H1 (cell line): Measurements from ENCODE around the gene UNC5B. TPM values are rescaled to one million over a fixed set of nuclear protein-coding genes. Genes with fewer than 3 reads are reported as not detected.
A peak's percentile ranks its signal among the peaks of the same experiment; 100 is the strongest.

Experiments
- CREB1 ChIP-seq: IDR thresholded peaks from 2 replicates; pipeline ENCODE4 v1.6.1; 2012; ENCODE audit warnings: inconsistent platforms
- FOSL1 ChIP-seq: IDR thresholded peaks from 2 replicates; pipeline ENCODE4 v1.6.1; 2011; ENCODE audit warnings: mild to moderate bottlenecking, low read depth, low read length, moderate library complexity; ENCODE audit not compliant: insufficient read depth
- HDAC2 ChIP-seq, 2 experiments: fragments of 300-600 bp in 1 of 2; sonication (generic) in 1 of 2; IDR thresholded peaks; 2 replicates each; pipeline ENCODE4 v1.6.1; 2011 to 2012; ENCODE audit warnings: low read depth in 2 of 2, low read length in 2 of 2, mild to moderate bottlenecking in 2 of 2, moderate library complexity in 2 of 2, borderline replicate concordance in 1 of 2, inconsistent platforms in 1 of 2
- NRF1 ChIP-seq: IDR thresholded peaks from 2 replicates; pipeline ENCODE4 v1.6.1; 2011; ENCODE audit warnings: mild to moderate bottlenecking, low read depth, low read length, improper control_type of control experiment
- POU5F1 ChIP-seq: IDR thresholded peaks from 2 replicates; pipeline ENCODE4 v1.6.1; 2011; ENCODE audit warnings: low read depth, mild to moderate bottlenecking, low read length, moderate library complexity
- RXRA ChIP-seq: IDR thresholded peaks from 2 replicates; pipeline ENCODE4 v1.6.1; 2011; ENCODE audit warnings: low read depth, mild to moderate bottlenecking, low read length, moderate library complexity; ENCODE audit not compliant: insufficient read depth
- SP4 ChIP-seq: IDR thresholded peaks from 2 replicates; pipeline ENCODE4 v1.6.1; 2012; ENCODE audit warnings: low read length, inconsistent platforms
- SUZ12 ChIP-seq: fragments of 200-600 bp; sonication (generic); IDR thresholded peaks from 2 replicates; pipeline ENCODE4 v1.6.1; 2012; ENCODE audit warnings: mild to moderate bottlenecking, inconsistent platforms, low read length, moderate library complexity, mixed read lengths
- polyA plus RNA-seq, 7 experiments: library from polyadenylated mRNA; depleted of rRNA in 3 of 7; stranded (reverse) in 5 of 7; unstranded in 2 of 7; fragments of >200 nt in 5 of 7; fragments of 200-250 nt in 2 of 7; gene quantifications; 1 replicate in 5 of 7; 2 replicates in 1 of 7; 4 replicates in 1 of 7; pipeline versions ENCODE4 v1.2.1 to v1.2.3, GENCODE V29; 2011 to 2013; ENCODE audit warnings: missing spikeins in 2 of 7, mixed read lengths in 2 of 7
- total RNA-seq: library from RNA; stranded (reverse); fragmentation: NEBNext Ultra II Directional; extraction: Animal tissue kit (Norgen Biotek cat#: 25700); gene quantifications from 2 replicates; pipeline ENCODE4 v1.2.1, GENCODE V29; 2021
- TF ChIP-seq, protein P1 (sequence below): fragments of 300-600 bp; sonication (generic); IDR thresholded peaks from 2 replicates; pipeline ENCODE4 v1.7.1; 2012; ENCODE audit warnings: low read length, moderate library complexity, mild to moderate bottlenecking, inconsistent platforms; ENCODE audit not compliant: insufficient replicate concordance
- TF ChIP-seq, protein P2 (sequence below): IDR thresholded peaks from 2 replicates; pipeline ENCODE4 v1.6.1; 2011; ENCODE audit warnings: low read depth, mild to moderate bottlenecking, low read length; ENCODE audit not compliant: insufficient read depth

UNC5B gene
- total and polyA plus RNA-seq, 2 of the 8 experiments (the other 6 are each of a cell fraction or from before 2014, with no cell fraction given) = 27.9 to 31.8 TPM

DNA sequence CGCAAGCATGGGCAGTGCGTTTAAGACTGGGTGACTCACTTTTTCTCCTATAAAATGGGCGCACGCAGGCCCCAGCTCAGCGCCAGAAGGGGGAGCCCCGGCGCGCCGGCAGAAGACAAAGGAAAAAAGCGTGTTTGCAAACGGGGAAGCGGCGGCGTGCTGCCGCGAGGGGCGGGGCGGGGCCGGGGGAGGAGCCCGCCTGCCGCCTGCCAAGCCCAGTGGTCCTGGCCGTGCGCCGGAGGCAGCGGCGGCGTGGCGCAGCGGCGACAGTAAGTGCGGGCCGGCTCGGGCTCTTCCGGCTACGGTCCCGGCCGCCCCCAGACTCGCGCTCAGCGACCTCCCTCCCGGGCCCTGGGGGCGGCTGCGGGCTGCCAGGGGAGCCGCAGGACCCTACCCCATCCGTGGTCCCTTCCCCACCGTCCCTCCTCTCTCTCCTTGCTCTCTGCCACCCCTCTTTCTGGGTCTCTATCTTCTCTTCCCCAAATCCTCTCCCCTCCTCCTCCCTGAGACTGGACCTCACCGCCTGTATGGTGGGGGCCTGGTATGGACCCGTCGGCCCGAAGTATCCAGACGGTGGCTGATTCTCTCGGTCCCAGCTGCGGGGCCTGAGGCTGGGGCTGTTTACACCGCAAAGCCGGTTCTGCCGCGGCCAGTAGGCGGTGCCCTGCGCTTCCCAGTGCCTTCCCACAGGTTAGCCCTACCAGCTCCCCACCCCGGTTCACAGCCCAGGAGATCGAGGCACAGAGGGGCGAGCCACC is 106.9 kb downstream of the UNC5B start, which contains the start of gene SLC29A3 (continued):
- TF ChIP-seq, protein P1, sequence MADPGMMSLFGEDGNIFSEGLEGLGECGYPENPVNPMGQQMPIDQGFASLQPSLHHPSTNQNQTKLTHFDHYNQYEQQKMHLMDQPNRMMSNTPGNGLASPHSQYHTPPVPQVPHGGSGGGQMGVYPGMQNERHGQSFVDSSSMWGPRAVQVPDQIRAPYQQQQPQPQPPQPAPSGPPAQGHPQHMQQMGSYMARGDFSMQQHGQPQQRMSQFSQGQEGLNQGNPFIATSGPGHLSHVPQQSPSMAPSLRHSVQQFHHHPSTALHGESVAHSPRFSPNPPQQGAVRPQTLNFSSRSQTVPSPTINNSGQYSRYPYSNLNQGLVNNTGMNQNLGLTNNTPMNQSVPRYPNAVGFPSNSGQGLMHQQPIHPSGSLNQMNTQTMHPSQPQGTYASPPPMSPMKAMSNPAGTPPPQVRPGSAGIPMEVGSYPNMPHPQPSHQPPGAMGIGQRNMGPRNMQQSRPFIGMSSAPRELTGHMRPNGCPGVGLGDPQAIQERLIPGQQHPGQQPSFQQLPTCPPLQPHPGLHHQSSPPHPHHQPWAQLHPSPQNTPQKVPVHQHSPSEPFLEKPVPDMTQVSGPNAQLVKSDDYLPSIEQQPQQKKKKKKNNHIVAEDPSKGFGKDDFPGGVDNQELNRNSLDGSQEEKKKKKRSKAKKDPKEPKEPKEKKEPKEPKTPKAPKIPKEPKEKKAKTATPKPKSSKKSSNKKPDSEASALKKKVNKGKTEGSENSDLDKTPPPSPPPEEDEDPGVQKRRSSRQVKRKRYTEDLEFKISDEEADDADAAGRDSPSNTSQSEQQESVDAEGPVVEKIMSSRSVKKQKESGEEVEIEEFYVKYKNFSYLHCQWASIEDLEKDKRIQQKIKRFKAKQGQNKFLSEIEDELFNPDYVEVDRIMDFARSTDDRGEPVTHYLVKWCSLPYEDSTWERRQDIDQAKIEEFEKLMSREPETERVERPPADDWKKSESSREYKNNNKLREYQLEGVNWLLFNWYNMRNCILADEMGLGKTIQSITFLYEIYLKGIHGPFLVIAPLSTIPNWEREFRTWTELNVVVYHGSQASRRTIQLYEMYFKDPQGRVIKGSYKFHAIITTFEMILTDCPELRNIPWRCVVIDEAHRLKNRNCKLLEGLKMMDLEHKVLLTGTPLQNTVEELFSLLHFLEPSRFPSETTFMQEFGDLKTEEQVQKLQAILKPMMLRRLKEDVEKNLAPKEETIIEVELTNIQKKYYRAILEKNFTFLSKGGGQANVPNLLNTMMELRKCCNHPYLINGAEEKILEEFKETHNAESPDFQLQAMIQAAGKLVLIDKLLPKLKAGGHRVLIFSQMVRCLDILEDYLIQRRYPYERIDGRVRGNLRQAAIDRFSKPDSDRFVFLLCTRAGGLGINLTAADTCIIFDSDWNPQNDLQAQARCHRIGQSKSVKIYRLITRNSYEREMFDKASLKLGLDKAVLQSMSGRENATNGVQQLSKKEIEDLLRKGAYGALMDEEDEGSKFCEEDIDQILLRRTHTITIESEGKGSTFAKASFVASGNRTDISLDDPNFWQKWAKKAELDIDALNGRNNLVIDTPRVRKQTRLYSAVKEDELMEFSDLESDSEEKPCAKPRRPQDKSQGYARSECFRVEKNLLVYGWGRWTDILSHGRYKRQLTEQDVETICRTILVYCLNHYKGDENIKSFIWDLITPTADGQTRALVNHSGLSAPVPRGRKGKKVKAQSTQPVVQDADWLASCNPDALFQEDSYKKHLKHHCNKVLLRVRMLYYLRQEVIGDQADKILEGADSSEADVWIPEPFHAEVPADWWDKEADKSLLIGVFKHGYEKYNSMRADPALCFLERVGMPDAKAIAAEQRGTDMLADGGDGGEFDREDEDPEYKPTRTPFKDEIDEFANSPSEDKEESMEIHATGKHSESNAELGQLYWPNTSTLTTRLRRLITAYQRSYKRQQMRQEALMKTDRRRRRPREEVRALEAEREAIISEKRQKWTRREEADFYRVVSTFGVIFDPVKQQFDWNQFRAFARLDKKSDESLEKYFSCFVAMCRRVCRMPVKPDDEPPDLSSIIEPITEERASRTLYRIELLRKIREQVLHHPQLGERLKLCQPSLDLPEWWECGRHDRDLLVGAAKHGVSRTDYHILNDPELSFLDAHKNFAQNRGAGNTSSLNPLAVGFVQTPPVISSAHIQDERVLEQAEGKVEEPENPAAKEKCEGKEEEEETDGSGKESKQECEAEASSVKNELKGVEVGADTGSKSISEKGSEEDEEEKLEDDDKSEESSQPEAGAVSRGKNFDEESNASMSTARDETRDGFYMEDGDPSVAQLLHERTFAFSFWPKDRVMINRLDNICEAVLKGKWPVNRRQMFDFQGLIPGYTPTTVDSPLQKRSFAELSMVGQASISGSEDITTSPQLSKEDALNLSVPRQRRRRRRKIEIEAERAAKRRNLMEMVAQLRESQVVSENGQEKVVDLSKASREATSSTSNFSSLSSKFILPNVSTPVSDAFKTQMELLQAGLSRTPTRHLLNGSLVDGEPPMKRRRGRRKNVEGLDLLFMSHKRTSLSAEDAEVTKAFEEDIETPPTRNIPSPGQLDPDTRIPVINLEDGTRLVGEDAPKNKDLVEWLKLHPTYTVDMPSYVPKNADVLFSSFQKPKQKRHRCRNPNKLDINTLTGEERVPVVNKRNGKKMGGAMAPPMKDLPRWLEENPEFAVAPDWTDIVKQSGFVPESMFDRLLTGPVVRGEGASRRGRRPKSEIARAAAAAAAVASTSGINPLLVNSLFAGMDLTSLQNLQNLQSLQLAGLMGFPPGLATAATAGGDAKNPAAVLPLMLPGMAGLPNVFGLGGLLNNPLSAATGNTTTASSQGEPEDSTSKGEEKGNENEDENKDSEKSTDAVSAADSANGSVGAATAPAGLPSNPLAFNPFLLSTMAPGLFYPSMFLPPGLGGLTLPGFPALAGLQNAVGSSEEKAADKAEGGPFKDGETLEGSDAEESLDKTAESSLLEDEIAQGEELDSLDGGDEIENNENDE = no peak
- TF ChIP-seq CREB1 (no peak), NRF1 (no peak), RXRA (no peak), POU5F1 (no peak), FOSL1 (no peak), HDAC2 (IDR thresholded peaks at IDR 0.05; ENCODE audit: borderline replicate concordance in 1 of 2, low read depth in 2 of 2, low read length in 2 of 2) (peak; percentile 34 to 97; a peak in 2 of 4 replicates), SUZ12 (no peak), SP4 (no peak)
- TF ChIP-seq, protein P2, sequence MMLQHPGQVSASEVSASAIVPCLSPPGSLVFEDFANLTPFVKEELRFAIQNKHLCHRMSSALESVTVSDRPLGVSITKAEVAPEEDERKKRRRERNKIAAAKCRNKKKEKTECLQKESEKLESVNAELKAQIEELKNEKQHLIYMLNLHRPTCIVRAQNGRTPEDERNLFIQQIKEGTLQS = no peak
